ENCODE results near the gene CACNA2D4. TPM values are rescaled to one million over a fixed set of nuclear protein-coding genes. Genes with fewer than 3 reads are reported as not detected.

Gene CACNA2D4
- total RNA-seq, 4 donors from 2014 or later: 1.4 to 3.3 (median 3.0) TPM

DNA sequence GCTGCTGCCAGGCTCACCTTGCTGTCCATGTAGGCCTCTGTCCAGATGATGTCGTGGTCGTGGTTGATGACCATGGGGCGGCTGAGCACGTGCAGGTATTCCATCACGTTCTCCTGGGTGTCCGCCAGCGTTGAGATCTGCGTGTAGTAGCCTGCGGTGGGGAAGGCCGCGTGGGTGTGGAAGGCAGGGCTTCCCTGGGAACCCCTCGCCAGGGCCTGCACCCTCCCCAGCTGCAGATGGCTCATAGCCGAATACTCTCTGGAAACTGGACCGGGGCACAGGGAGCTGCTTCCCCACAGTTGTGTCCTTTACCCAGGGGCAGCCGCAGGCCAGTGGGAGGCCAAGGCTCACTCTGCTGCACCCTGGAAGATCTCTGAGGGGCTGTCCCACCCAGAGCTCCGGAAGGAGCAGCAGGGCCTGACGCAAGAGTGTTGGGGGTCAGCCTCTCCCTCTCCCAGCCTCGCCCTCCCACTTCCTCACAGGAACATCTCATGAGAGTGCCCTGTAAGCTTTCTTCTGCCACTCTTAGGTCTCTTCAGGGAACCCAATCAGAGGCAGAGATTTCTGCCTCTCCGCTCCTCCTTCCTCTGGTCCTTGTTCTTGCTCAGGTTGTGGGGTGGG lies 35.5 kb downstream of the CACNA2D4 start:
- no peaks in the 10 kb centered on the region for H3K4me1 ChIP-seq
- no peaks in the 10 kb centered on the region for H3K27me3 ChIP-seq
- ATAC-seq: no peak
- WGBS, 2 donors (ENCODE audit: low coverage in 1 of 2): no CpG with 5 or more reads among the region's 19 CpGs
- no peak overlapping the region for H3K4me3 ChIP-seq
- H3K36me3 ChIP-seq: no peaks in the 10 kb centered on the region
- H3K9me3 ChIP-seq: no peaks in the 10 kb centered on the region
- no peak overlapping the region for H3K27ac ChIP-seq
- no peak for TF ChIP-seq POLR2A (IDR thresholded peaks at IDR 0.05)
- TF ChIP-seq POLR2AphosphoS5 (IDR thresholded peaks at IDR 0.05): no peak
- TF ChIP-seq, protein P1, sequence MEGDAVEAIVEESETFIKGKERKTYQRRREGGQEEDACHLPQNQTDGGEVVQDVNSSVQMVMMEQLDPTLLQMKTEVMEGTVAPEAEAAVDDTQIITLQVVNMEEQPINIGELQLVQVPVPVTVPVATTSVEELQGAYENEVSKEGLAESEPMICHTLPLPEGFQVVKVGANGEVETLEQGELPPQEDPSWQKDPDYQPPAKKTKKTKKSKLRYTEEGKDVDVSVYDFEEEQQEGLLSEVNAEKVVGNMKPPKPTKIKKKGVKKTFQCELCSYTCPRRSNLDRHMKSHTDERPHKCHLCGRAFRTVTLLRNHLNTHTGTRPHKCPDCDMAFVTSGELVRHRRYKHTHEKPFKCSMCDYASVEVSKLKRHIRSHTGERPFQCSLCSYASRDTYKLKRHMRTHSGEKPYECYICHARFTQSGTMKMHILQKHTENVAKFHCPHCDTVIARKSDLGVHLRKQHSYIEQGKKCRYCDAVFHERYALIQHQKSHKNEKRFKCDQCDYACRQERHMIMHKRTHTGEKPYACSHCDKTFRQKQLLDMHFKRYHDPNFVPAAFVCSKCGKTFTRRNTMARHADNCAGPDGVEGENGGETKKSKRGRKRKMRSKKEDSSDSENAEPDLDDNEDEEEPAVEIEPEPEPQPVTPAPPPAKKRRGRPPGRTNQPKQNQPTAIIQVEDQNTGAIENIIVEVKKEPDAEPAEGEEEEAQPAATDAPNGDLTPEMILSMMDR (IDR thresholded peaks at IDR 0.05): no peak
- no peak for TF ChIP-seq EP300 (IDR thresholded peaks at IDR 0.05)

DNA sequence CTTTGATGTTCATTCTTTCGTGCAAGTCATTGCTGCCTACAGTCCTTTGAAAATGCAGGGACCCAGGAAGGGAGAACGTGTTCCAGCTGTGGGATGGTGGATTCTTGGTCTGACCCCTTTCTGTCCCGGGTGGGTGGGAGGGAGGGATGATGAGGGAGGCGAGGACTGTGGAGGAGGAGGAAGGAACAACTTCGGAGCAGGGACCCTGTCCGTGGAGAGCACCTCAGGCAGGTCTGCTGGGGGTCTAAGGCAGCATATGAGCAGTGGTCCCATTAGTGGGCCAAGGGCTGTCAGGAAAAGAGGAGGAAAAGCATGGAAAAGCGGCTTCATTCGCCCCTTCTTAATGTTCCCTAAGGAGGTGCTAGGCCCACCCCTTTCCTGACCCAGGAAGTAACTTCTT lies 36.0 kb downstream of the CACNA2D4 start:
- Histone ChIP-seq H3K4me1 (no peaks in the 10 kb centered on the region), H3K27ac (no peak overlapping the region), H3K4me3 (no peak overlapping the region), H3K27me3 (no peaks in the 10 kb centered on the region), H3K36me3 (no peaks in the 10 kb centered on the region), H3K9me3 (no peaks in the 10 kb centered on the region)
- 63 to 100% methylated on average over 2 to 6 of the region's 8 CpGs for WGBS, 2 donors (ENCODE audit: low coverage in 1 of 2)
- ATAC-seq: no peak
- TF ChIP-seq POLR2A (IDR thresholded peaks at IDR 0.05) (no peak), POLR2AphosphoS5 (IDR thresholded peaks at IDR 0.05) (no peak), EP300 (IDR thresholded peaks at IDR 0.05) (no peak)
- TF ChIP-seq, protein P1 (IDR thresholded peaks at IDR 0.05): no peak

DNA sequence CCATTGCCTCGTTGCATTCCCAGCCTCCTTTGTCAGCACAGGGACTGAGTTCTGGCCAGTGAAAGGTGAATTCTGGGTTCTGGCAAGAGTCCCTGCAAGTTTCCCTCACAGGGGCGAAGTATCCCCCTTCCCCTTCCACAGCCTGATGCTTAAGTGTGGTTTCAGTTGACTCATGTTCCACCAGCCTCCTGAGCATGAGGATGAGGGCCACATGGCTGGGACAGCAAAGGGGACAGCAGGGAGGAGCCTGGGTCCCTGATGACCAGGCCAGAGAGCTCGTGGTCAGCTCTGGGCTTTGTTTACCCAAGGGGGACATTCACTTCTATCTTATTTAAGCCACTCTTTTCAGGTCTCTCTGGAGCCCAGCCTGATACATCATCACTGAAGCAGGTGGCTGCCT lies 36.5 kb downstream of the CACNA2D4 start:
- H3K4me3 ChIP-seq: no peak overlapping the region
- WGBS, 2 donors (ENCODE audit: low coverage in 1 of 2): 47 to 73% methylated on average over 2 to 3 of the region's 3 CpGs
- no peaks in the 10 kb centered on the region for H3K4me1 ChIP-seq
- no peak for TF ChIP-seq POLR2AphosphoS5 (IDR thresholded peaks at IDR 0.05)
- no peaks in the 10 kb centered on the region for H3K27me3 ChIP-seq
- H3K36me3 ChIP-seq: no peaks in the 10 kb centered on the region
- H3K9me3 ChIP-seq: no peaks in the 10 kb centered on the region
- no peak overlapping the region for H3K27ac ChIP-seq
- no peak for ATAC-seq

DNA sequence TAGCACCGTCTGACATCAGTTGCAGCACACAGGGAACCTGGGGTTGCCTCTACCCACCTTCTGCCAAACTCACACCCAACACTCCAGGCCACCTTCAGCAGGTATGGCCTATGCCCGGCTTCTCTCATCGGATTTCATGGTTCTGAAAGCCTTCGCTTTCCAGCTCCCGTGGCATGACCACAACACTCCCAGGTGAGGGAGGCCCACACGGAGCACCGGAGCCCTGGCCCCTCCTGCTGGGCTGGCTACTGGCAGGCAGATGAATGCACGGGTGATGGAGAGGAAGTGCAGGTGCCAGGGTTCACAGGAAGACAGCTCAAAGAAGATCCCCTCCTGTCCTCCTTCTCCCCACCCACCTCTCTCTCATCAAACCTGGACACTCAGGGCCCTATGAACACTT lies 37.2 kb downstream of the CACNA2D4 start:
- Histone ChIP-seq H3K36me3 (no peaks in the 10 kb centered on the region), H3K9me3 (no peaks in the 10 kb centered on the region), H3K4me3 (no peak overlapping the region), H3K4me1 (no peaks in the 10 kb centered on the region), H3K27me3 (no peaks in the 10 kb centered on the region), H3K27ac (no peak overlapping the region)
- ATAC-seq: no peak
- 80 to 100% methylated on average over 1 of the region's 8 CpGs for WGBS, 2 donors (ENCODE audit: low coverage in 1 of 2)
- TF ChIP-seq EP300 (IDR thresholded peaks at IDR 0.05) (no peak), POLR2AphosphoS5 (IDR thresholded peaks at IDR 0.05) (no peak), POLR2A (IDR thresholded peaks at IDR 0.05) (no peak)
- TF ChIP-seq, protein P1 (IDR thresholded peaks at IDR 0.05): no peak

DNA sequence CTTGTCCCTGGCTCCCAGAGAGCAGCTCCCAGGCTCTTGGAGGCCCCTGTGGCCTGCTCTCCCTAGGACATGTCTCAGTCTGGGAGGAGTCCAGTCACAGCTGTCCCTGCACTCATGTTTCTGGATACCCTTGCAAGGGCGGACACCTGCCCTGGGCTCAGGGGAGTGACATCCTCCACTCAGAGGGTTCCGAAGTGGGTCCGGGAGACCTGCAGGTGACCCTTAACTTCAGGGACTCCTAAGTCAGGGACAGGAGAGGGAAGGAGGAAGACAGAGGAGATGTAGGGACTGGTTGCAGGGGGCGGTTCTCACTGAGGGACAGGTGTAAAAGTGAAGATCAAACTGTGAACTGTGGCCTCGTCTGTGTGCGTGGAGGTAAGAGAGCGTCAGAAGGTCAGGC lies 37.6 kb downstream of the CACNA2D4 start:
- WGBS, 2 donors (ENCODE audit: low coverage in 1 of 2): 80 to 92% methylated on average over 1 to 4 of the region's 7 CpGs
- no peak overlapping the region for H3K4me3 ChIP-seq
- H3K27me3 ChIP-seq: peaks cover 2% of the 10 kb centered on the region
- no peaks in the 10 kb centered on the region for H3K36me3 ChIP-seq
- TF ChIP-seq POLR2A (IDR thresholded peaks at IDR 0.05): no peak
- TF ChIP-seq, protein P1 (IDR thresholded peaks at IDR 0.05): no peak
- H3K27ac ChIP-seq: no peak overlapping the region
- H3K4me1 ChIP-seq: no peaks in the 10 kb centered on the region
- no peaks in the 10 kb centered on the region for H3K9me3 ChIP-seq
- no peak for ATAC-seq

Measured in gastroesophageal sphincter (tissue), 4 donors.